Aorta (tissue), 5 donors: ENCODE measurements around the gene ARAF. TPM values are rescaled to one million over a fixed set of nuclear protein-coding genes. Genes with fewer than 3 reads are reported as not detected.
A peak's percentile ranks its signal among the peaks of the same experiment; 100 is the strongest.

ENCODE experiments used
- ATAC-seq: fragments of 200-7000 bp; cut with Tn5 transposase; one replicate; pipeline ENCODE4 v1.9.1; 2022; ENCODE audit warnings: moderate library complexity; ENCODE audit not compliant: low FRiP score
- DNase-seq, 2 donors: peaks; one replicate each; pipeline ENCODE4 v3.0.0-alpha.2; 2020
- H3K27ac ChIP-seq, 2 donors: one replicate each; pipeline ENCODE4 v1.5.1; 2013; ENCODE audit warnings: low read length in 2 of 2, mild to moderate bottlenecking in 2 of 2, moderate library complexity in 2 of 2, control low read depth in 1 of 2, inconsistent platforms in 1 of 2, low read depth in 1 of 2
- H3K27me3 ChIP-seq, 2 donors: one replicate each; pipeline ENCODE4 v1.6.1; 2013; ENCODE audit warnings: control low read depth in 1 of 2, low read length in 1 of 2, mild to moderate bottlenecking in 1 of 2, moderate library complexity in 1 of 2; ENCODE audit not compliant: insufficient read depth in 2 of 2, control insufficient read depth in 1 of 2
- H3K36me3 ChIP-seq, 2 donors: one replicate each; pipeline ENCODE4 v1.6.1; 2013; ENCODE audit warnings: control low read depth in 1 of 2, low read length in 1 of 2, mild to moderate bottlenecking in 1 of 2; ENCODE audit not compliant: insufficient read depth in 2 of 2, control insufficient read depth in 1 of 2
- H3K4me1 ChIP-seq, 2 donors: one replicate each; pipeline ENCODE4 v1.6.1; 2013; ENCODE audit warnings: low read length in 2 of 2, control low read depth in 1 of 2, mild to moderate bottlenecking in 1 of 2, moderate library complexity in 1 of 2; ENCODE audit not compliant: insufficient read depth in 2 of 2, control insufficient read depth in 1 of 2
- H3K4me3 ChIP-seq, 2 donors: one replicate each; pipeline ENCODE4 v1.5.1; 2013; ENCODE audit warnings: low read length in 2 of 2, control low read depth in 1 of 2, mild to moderate bottlenecking in 1 of 2
- H3K9me3 ChIP-seq: one replicate; pipeline ENCODE4 v1.6.1; 2013; ENCODE audit warnings: mild to moderate bottlenecking, low read length; ENCODE audit not compliant: control insufficient read depth
- WGBS, 2 donors: extraction: QIAGEN DNeasy Blood & Tissue Kit; methylation state at CpG; one replicate each; pipeline ENCODE4 v1.1.7; 2013; 5-methylcytosine and 5-hydroxymethylcytosine counted together
- intact Hi-C, 2 donors: fragments of 100-400 bp; cut with DNase I; formaldehyde crosslinking; loops; one replicate each; pipeline versions ENCODE4 v1.14.2 to v1.15.0; 2022
- polyA plus RNA-seq, 2 donors: library from polyadenylated mRNA; stranded (reverse); fragments of 200-250 nt; gene quantifications; one replicate each; pipeline ENCODE4 v1.2.3, GENCODE V29; 2013
- total RNA-seq, 2 donors: library from RNA; stranded (reverse); fragmentation: NEBNext Ultra II Directional; extraction: Animal tissue kit (Norgen Biotek cat#: 25700); gene quantifications; one replicate each; pipeline ENCODE4 v1.2.1, GENCODE V29; 2021
- donor health status: healthy with polysubstance abuse.
- donor health status: Bipolar disorder and iron deficiency.
- donor health status: DM: no; HTN: no; CAD: no.
- donor health status: DM: no; HTN: no; CAD: no.
- donor health status: DM: yes; HTN: yes; CAD: no.

The ARAF gene
- total and polyA plus RNA-seq, 4 donors, result 37.4 to 115 (median 55.3) TPM

GRCh38 chrX:47560179-47560933, 649 bp upstream of the ARAF start:
- no peak for DNase-seq
- ATAC-seq, result no peak
- Histone ChIP-seq H3K4me1 (no peaks in the 10 kb centered on the region), H3K27me3 (no peaks in the 10 kb centered on the region), H3K27ac (peak overlapping the region in 1 of 2 donors; percentile 17), H3K9me3 (no peaks in the 10 kb centered on the region), H3K36me3 (peaks cover 0 to 1% of the 10 kb centered on the region in 2 donors), H3K4me3 (peak overlapping the region; percentile 10 to 15)
- intact Hi-C loops, result loop anchor here in 1 of 2 donors (5.0 kb wide), 1 partner anchor 82 kb away; no protein-coding TSS in a partner anchor
- WGBS, 2 donors, result 5 to 27% methylated on average over 15 of the region's 15 CpGs

- WGBS, 2 donors, result 2 to 24% methylated on average over 9 of the region's 9 CpGs
- DNase-seq (no peak), ATAC-seq (no peak)
- H3K4me3 ChIP-seq, result peak overlapping the region; percentile 25 to 76
- H3K36me3 ChIP-seq, result peaks cover 0 to 1% of the 10 kb centered on the region in 2 donors
- H3K27ac ChIP-seq, result peak overlapping the region in 1 of 2 donors; percentile 55
- intact Hi-C loops, result loop anchor here in 1 of 2 donors (5.0 kb wide), 1 partner anchor 81 kb away; no protein-coding TSS in a partner anchor
- H3K27me3 ChIP-seq, result no peaks in the 10 kb centered on the region
- H3K4me1 ChIP-seq, result no peaks in the 10 kb centered on the region
- no peaks in the 10 kb centered on the region for H3K9me3 ChIP-seq
Measured at GRCh38 chrX:47561659-47562151, 700 bp downstream of the ARAF start.

GRCh38 chrX:47562615-47563243, 1.7 kb downstream of the ARAF start:
- Histone ChIP-seq H3K27me3 (no peaks in the 10 kb centered on the region), H3K4me3 (no peak overlapping the region), H3K27ac (no peak overlapping the region), H3K4me1 (no peaks in the 10 kb centered on the region), H3K36me3 (peaks cover 0 to 3% of the 10 kb centered on the region in 2 donors), H3K9me3 (no peaks in the 10 kb centered on the region)
- ATAC-seq (no peak), DNase-seq (peak in 1 of 2 donors; percentile 60)
- intact Hi-C loops, result loop anchor here in 1 of 2 donors (5.0 kb wide), 1 partner anchor 80 kb away; no protein-coding TSS in a partner anchor
- WGBS, 2 donors, result 69 to 72% methylated on average over 13 of the region's 13 CpGs

DNA sequence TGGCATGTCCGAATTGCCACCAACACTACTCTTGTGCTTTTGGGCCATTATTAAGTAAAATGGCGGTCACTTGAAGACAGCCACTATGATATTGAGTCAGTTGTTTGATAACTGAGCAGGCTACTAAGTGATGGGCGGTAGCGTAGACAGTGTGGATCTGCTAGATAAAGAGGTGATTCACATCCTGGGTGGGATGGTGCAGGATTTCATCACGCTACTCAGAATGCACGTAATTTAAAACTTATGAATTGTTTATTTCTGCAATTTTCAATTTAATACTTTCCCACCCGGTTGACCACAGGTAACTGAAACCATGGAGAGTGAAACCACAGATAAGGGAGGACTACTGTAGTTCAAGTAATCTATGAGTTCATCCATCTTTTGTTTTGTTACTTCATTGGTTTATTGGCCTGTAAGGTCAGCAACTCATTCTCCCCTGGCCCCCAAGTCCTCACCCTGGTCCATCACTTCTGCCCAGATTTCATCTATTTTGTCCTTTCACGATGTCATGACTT, 2.9 kb downstream of the ARAF start:
- H3K27me3 ChIP-seq, result no peaks in the 10 kb centered on the region
- H3K9me3 ChIP-seq, result no peaks in the 10 kb centered on the region
- H3K4me3 ChIP-seq, result no peak overlapping the region
- no peak for DNase-seq
- no peaks in the 10 kb centered on the region for H3K4me1 ChIP-seq
- WGBS, 2 donors, result 75 to 79% methylated on average over 8 of the region's 8 CpGs
- intact Hi-C loops, result loop anchor here in 1 of 2 donors (5.0 kb wide), 1 partner anchor 78 kb away; no protein-coding TSS in a partner anchor
- H3K27ac ChIP-seq, result no peak overlapping the region
- ATAC-seq, result no peak
- H3K36me3 ChIP-seq, result peaks cover 0 to 5% of the 10 kb centered on the region in 2 donors

DNA sequence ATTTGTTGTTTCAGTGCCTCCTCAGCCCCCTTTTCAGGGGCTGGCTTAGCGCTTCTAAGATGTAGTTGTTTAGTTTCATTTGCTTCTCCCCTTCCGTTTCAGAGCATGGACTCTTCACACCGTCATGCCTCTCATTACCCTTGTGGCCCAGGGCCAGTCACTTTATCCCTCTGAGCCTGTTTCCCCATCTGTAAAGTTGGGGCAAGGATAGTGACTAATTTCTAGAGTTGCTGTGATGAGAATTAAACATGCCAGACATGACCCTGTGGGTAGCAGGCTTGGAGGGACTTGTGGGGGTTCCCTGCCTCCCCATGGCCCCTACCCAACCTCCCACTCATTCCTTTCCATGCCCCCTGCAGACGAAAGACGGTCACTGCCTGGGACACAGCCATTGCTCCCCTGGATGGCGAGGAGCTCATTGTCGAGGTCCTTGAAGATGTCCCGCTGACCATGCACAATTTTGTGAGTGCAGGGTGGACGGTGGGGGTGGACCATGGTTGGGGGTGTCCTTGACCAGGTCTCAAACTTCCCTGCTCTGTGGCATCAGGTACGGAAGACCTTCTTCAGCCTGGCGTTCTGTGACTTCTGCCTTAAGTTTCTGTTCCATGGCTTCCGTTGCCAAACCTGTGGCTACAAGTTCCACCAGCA, 3.6 kb downstream of the ARAF start:
- no peaks in the 10 kb centered on the region for H3K27me3 ChIP-seq
- DNase-seq (no peak), ATAC-seq (no peak)
- H3K36me3 ChIP-seq, result peaks cover 0 to 6% of the 10 kb centered on the region in 2 donors
- no peak overlapping the region for H3K4me3 ChIP-seq
- H3K9me3 ChIP-seq, result no peaks in the 10 kb centered on the region
- no peak overlapping the region for H3K27ac ChIP-seq
- WGBS, 2 donors, result 69 to 70% methylated on average over 12 of the region's 12 CpGs
- H3K4me1 ChIP-seq, result no peaks in the 10 kb centered on the region
- intact Hi-C loops, result loop anchor here in 1 of 2 donors (5.0 kb wide), 1 partner anchor 78 kb away; no protein-coding TSS in a partner anchor

DNA sequence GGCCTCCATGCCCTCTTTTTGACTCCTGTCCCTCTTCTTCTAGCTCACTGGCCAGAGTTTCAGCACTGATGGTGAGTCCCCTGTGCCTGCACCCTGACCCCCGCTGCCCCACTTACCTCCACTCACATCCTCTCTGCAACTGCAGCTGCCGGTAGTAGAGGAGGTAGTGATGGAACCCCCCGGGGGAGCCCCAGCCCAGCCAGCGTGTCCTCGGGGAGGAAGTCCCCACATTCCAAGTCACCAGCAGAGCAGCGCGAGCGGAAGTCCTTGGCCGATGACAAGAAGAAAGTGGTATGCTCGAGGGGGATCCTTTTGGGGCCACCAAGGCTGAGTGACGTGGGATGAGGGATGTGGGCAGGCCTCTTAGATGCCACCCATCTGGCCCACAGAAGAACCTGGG, 5.8 kb downstream of the ARAF start:
- Histone ChIP-seq H3K9me3 (no peaks in the 10 kb centered on the region), H3K4me3 (no peak overlapping the region), H3K27ac (no peak overlapping the region), H3K27me3 (no peaks in the 10 kb centered on the region), H3K36me3 (peaks cover 0 to 10% of the 10 kb centered on the region in 2 donors), H3K4me1 (no peaks in the 10 kb centered on the region)
- ATAC-seq (no peak), DNase-seq (no peak)
- 80 to 83% methylated on average over 11 of the region's 11 CpGs for WGBS, 2 donors
- intact Hi-C loops, result no loop called here

DNA sequence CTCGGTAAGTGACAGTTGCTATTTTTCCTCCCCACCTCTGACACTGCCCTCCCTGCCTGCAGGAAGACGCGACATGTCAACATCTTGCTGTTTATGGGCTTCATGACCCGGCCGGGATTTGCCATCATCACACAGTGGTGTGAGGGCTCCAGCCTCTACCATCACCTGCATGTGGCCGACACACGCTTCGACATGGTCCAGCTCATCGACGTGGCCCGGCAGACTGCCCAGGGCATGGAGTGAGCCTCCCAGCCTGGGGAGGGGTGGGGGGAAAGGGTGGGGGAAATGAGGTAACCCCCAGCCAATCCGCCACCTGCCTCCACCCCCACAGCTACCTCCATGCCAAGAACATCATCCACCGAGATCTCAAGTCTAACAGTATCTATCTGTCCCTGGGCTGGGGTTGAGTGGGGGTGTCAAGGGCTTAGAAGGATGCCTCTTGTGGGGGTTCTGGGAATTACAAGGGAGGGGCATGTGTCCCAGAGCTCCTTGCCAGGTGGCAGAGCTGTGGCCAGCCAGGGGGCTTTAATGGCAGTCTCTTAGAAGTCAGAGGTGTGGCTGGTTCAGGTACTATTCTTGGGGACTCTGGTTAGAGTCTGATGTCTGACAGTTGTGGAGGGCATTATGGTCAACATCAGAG, 7.8 kb downstream of the ARAF start:
- H3K9me3 ChIP-seq, result no peaks in the 10 kb centered on the region
- DNase-seq (peak in 1 of 2 donors; percentile 57), ATAC-seq (no peak)
- 79 to 82% methylated on average over 13 of the region's 13 CpGs for WGBS, 2 donors
- peaks cover 0 to 10% of the 10 kb centered on the region in 2 donors for H3K36me3 ChIP-seq
- H3K4me1 ChIP-seq, result no peaks in the 10 kb centered on the region
- H3K27ac ChIP-seq, result no peak overlapping the region
- H3K4me3 ChIP-seq, result no peak overlapping the region
- H3K27me3 ChIP-seq, result no peaks in the 10 kb centered on the region
- intact Hi-C loops, result no loop called here

GRCh38 chrX:47570794-47571193, 9.8 kb downstream of the ARAF start:
- intact Hi-C loops, result no loop called here
- WGBS, 2 donors, result 89% methylated on average over 8 of the region's 8 CpGs

More at GRCh38 chrX:47570794-47571193, 9.8 kb downstream of the ARAF start:
- Histone ChIP-seq H3K4me1 (no peaks in the 10 kb centered on the region), H3K27ac (no peak overlapping the region), H3K36me3 (peaks cover 0 to 9% of the 10 kb centered on the region in 2 donors), H3K9me3 (no peaks in the 10 kb centered on the region), H3K27me3 (no peaks in the 10 kb centered on the region), H3K4me3 (no peak overlapping the region)
- DNase-seq, result peak in 1 of 2 donors; percentile 51
- no peak for ATAC-seq
